DOHH2 (cell line): ENCODE data around the gene TANGO2.
A peak's percentile ranks its signal among the peaks of the same experiment; 100 is the strongest.

Experiments used
- H3F3A ChIP-seq: fragments of 200-600 bp; sonication (generic), shearing (Covaris generic); 2 replicates; pipeline ENCODE4 v1.6.0; 2016; ENCODE audit warnings: antibody characterized with exemption, mild to moderate bottlenecking; ENCODE audit not compliant: control insufficient read depth, insufficient read depth
- H3K27ac ChIP-seq: fragments of 200-600 bp; sonication (generic); 2 replicates; pipeline ENCODE4 v1.5.1; 2014; ENCODE audit warnings: low read depth, mild to moderate bottlenecking, low read length, moderate library complexity
- H3K27me3 ChIP-seq: fragments of 200-600 bp; sonication (generic); 2 replicates; pipeline ENCODE4 v1.6.1; 2014; ENCODE audit warnings: mild to moderate bottlenecking, low read length, mixed read lengths; ENCODE audit not compliant: control insufficient read depth
- H3K36me3 ChIP-seq: fragments of 200-600 bp; sonication (generic); 2 replicates; pipeline ENCODE4 v1.6.1; 2014; ENCODE audit warnings: mild to moderate bottlenecking, low read length, moderate library complexity, mixed read lengths; ENCODE audit not compliant: control insufficient read depth
- H3K4me1 ChIP-seq: fragments of 200-600 bp; sonication (generic); 2 replicates; pipeline ENCODE4 v1.6.1; 2014; ENCODE audit warnings: mild to moderate bottlenecking, low read length, mixed read lengths; ENCODE audit not compliant: control insufficient read depth
- H3K4me2 ChIP-seq: fragments of 200-600 bp; sonication (generic); 2 replicates; pipeline ENCODE4 v1.6.0; 2014; ENCODE audit warnings: mild to moderate bottlenecking, low read length, moderate library complexity
- H3K4me3 ChIP-seq: fragments of 200-600 bp; sonication (generic); 2 replicates; pipeline ENCODE4 v1.5.1; 2014; ENCODE audit warnings: mild to moderate bottlenecking, low read length, mixed read lengths
- H3K79me2 ChIP-seq: fragments of 200-600 bp; sonication (generic); 2 replicates; pipeline ENCODE4 v1.6.1; 2014; ENCODE audit warnings: mild to moderate bottlenecking, low read length, mixed read lengths; ENCODE audit not compliant: control insufficient read depth
- H3K9me2 ChIP-seq: fragments of 200-600 bp; sonication (generic); replicated peaks from 2 replicates; pipeline ENCODE4 v1.6.1; 2014; ENCODE audit warnings: mild to moderate bottlenecking, low read length, mixed read lengths; ENCODE audit not compliant: control insufficient read depth
- H3K9me3 ChIP-seq: fragments of 200-600 bp; sonication (generic); 2 replicates; pipeline ENCODE4 v1.6.1; 2014; ENCODE audit warnings: antibody characterized with exemption, low read length, mixed read lengths; ENCODE audit not compliant: control insufficient read depth, insufficient read depth
- H4K20me1 ChIP-seq: fragments of 200-600 bp; sonication (generic); 2 replicates; pipeline ENCODE4 v1.6.0; 2014; ENCODE audit warnings: low read depth, mild to moderate bottlenecking, antibody characterized with exemption, low read length, moderate library complexity; ENCODE audit not compliant: control insufficient read depth, insufficient read depth
- CTCF ChIP-seq: fragments of 200-600 bp; sonication (generic); IDR thresholded peaks from one replicate; pipeline ENCODE4 v1.5.1; 2014; ENCODE audit warnings: antibody characterized with exemption, mild to moderate bottlenecking, low read depth, low read length; ENCODE audit not compliant: poor library complexity, severe bottlenecking
- EZH2phosphoT487 ChIP-seq: fragments of 200-600 bp; sonication (generic); IDR thresholded peaks from 2 replicates; pipeline ENCODE4 v1.6.1; 2017; ENCODE audit warnings: borderline replicate concordance, mild to moderate bottlenecking, antibody characterized with exemption, low read length, moderate library complexity, mixed read lengths

TANGO2 gene

GRCh38 chr22:20021196-20022181 is 579 bp downstream of the TANGO2 start:
- Histone ChIP-seq H3K4me2 (peak overlapping the region; percentile 85), H3K9me3 (no peaks in the 10 kb centered on the region), H3K27ac (no peak overlapping the region), H3K36me3 (peaks cover 4% of the 10 kb centered on the region; the same call in 1 of the 2 replicates), H4K20me1 (peaks cover 14% of the 10 kb centered on the region; the same call in 1 of the 2 replicates), H3F3A (no peaks in the 10 kb centered on the region), H3K4me1 (peaks cover 33% of the 10 kb centered on the region), H3K27me3 (peaks cover 16% of the 10 kb centered on the region), H3K79me2 (peaks cover 39% of the 10 kb centered on the region), H3K4me3 (peak overlapping the region; percentile 88), H3K9me2 (no peaks in the 10 kb centered on the region)
- no peak for TF ChIP-seq EZH2phosphoT487
- TF ChIP-seq CTCF: no peak

GRCh38 chr22:20022231-20022977 is 1.5 kb downstream of the TANGO2 start:
- no peak overlapping the region for H3K27ac ChIP-seq
- peaks cover 12% of the 10 kb centered on the region for H3K27me3 ChIP-seq
- peaks cover 14% of the 10 kb centered on the region; the same call in 1 of the 2 replicates for H4K20me1 ChIP-seq
- TF ChIP-seq CTCF (no peak), EZH2phosphoT487 (no peak)
- H3F3A ChIP-seq: no peaks in the 10 kb centered on the region
- peaks cover 39% of the 10 kb centered on the region for H3K79me2 ChIP-seq
- H3K4me1 ChIP-seq: peaks cover 28% of the 10 kb centered on the region
- H3K9me2 ChIP-seq: no peaks in the 10 kb centered on the region
- H3K9me3 ChIP-seq: no peaks in the 10 kb centered on the region
- H3K4me3 ChIP-seq: peak overlapping the region; percentile 88
- H3K4me2 ChIP-seq: peak overlapping the region; percentile 85
- peaks cover 4% of the 10 kb centered on the region; the same call in 1 of the 2 replicates for H3K36me3 ChIP-seq

GRCh38 chr22:20022978-20023613 is 2.2 kb downstream of the TANGO2 start:
- Histone ChIP-seq H3K4me1 (peaks cover 26% of the 10 kb centered on the region), H4K20me1 (peaks cover 14% of the 10 kb centered on the region; the same call in 1 of the 2 replicates), H3K9me2 (no peaks in the 10 kb centered on the region), H3K79me2 (peaks cover 40% of the 10 kb centered on the region), H3K4me3 (peak overlapping the region; percentile 88; the same call in 1 of the 2 replicates), H3K27ac (no peak overlapping the region), H3K27me3 (peaks cover 5% of the 10 kb centered on the region), H3F3A (no peaks in the 10 kb centered on the region), H3K36me3 (peaks cover 4% of the 10 kb centered on the region; the same call in 1 of the 2 replicates), H3K4me2 (peak overlapping the region; percentile 85), H3K9me3 (no peaks in the 10 kb centered on the region)
- no peak for TF ChIP-seq EZH2phosphoT487
- no peak for TF ChIP-seq CTCF
